Measurements from ENCODE around the gene EYS.

EYS gene

GRCh38 chr6:64507661-64508060 lies 1199.4 kb downstream of the EYS start:
- TF ChIP-seq, protein P1, sequence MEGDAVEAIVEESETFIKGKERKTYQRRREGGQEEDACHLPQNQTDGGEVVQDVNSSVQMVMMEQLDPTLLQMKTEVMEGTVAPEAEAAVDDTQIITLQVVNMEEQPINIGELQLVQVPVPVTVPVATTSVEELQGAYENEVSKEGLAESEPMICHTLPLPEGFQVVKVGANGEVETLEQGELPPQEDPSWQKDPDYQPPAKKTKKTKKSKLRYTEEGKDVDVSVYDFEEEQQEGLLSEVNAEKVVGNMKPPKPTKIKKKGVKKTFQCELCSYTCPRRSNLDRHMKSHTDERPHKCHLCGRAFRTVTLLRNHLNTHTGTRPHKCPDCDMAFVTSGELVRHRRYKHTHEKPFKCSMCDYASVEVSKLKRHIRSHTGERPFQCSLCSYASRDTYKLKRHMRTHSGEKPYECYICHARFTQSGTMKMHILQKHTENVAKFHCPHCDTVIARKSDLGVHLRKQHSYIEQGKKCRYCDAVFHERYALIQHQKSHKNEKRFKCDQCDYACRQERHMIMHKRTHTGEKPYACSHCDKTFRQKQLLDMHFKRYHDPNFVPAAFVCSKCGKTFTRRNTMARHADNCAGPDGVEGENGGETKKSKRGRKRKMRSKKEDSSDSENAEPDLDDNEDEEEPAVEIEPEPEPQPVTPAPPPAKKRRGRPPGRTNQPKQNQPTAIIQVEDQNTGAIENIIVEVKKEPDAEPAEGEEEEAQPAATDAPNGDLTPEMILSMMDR (IDR thresholded peaks at IDR 0.05) = no peak

DNA sequence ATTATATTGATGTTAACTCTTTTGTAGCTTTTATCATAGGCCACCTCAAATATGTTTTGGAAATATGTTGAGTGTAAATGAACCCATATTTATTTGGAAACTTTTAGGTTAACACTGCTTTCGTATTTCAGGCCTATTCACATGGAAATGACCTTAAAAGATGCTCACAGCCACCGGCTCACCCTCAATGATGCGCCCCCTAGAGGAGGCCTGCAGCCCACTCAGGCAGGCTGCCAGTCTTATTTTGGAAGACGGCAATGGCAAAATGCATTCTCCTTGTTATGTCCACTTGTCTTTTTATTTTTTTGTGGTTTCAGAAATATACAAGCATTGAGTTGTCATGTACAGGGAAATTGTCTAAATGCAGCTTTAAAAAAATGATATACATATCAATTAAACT lies 1201.7 kb downstream of the EYS start:
- TF ChIP-seq, protein P1 (IDR thresholded peaks at IDR 0.05) = peak; percentile 68

- TF ChIP-seq, protein P1 (IDR thresholded peaks at IDR 0.05) = no peak
These were observed 1202.5 kb downstream of the EYS start for GRCh38 chr6:64504503-64504902.

DNA sequence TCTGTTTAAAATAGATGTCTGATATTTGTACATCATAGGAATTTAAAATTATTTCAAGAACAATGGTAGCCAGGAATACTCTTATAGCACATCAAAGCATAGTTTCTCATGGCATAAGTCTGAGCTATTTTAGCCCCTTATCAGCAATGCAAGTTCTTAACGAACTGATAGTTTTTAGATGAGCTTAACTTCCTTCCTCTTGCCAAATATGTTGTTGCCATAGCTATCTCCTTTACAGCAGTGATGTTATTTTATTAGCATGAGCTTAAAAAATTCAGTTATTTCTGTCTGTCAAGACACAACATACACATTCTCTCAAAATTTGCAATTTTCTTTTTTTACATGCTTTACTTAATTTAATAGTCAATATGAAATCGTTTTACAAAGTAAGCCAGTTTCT lies 1204.2 kb downstream of the EYS start:
- TF ChIP-seq, protein P1 (IDR thresholded peaks at IDR 0.05) = no peak

DNA sequence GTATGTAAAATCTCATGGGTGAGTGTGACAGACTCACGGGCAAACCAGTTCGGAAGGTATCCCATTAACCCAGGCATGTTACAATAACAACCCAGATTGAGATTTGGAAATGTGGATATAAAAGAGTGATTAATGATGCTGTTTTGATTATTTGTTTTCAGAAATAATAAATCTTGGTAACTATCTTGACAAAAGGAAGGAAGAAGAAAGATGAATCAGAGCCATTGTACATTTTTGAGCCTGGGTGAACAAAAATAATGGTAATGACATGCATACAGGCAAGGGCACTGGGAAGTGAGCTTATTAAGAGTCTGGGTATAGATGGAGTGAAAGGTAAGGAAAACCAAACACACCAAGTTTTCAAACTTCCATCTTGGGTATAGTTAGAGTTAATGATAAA lies 1209.4 kb downstream of the EYS start:
- TF ChIP-seq, protein P1 (IDR thresholded peaks at IDR 0.05) = no peak

DNA sequence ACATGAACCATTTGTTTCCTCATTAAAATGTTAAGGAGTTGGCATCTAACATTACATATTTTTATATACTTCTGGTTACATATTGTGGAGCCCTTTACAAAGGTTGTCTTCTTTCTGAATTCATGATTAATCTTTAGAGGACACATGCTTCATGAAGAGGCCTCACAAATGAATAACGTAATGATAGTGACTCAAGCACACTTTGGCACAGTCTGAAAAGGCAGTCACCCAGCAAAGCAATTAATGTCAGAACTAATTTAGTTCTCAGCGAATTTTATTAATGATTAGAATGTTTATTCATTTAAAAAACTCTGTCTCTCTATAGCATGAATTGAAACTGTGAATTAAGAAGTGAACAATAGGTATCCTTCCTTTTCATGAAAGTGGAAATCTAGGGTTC lies 1217.3 kb downstream of the EYS start:
- TF ChIP-seq, protein P1 (IDR thresholded peaks at IDR 0.05) = no peak

- TF ChIP-seq, protein P1 (IDR thresholded peaks at IDR 0.05) = no peak
These were observed 1220.3 kb downstream of the EYS start for GRCh38 chr6:64486578-64487351.

Data from LNCAP (cell line).